GM21360 (cell line): ENCODE measurements around the gene YEATS4.

Experiments used
- ATAC-seq: cut with Tn5 transposase; IDR thresholded peaks from one replicate; pipeline ENCODE4 v1.9.1; 2021; ENCODE audit warnings: mild to moderate bottlenecking, moderate library complexity; ENCODE audit not compliant: unreplicated experiment

The YEATS4 gene

DNA sequence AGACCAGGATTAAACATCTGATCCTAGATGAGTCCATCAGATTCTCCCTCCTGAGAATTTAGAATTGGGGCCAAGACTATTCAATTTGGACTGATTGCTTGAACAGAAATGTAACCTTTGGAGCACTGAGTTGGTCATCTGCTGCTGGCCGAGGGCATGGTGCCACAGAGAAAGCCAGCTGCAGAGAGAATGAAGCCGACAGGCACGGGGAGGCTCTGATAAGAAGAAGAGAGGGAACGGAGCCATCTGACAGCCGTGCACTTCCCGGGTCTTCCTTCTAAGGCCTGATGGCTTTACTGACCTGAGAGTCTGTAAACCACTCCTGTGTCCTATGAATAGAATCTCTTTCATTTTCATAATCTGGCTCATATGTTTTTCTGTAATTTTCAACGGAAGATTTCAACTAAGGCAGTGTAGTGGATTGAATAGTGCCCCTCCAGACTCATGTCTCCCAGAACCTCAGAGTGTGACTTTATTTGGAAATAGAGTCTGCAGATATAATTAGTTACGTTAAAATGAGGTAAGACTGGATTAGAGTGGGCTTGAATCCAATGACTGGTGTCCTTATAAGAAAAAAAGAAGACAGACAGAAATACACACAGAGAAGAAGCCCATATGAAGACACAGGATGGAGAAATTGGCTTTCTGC is 71.5 kb downstream of the YEATS4 start:
- no peak for ATAC-seq

DNA sequence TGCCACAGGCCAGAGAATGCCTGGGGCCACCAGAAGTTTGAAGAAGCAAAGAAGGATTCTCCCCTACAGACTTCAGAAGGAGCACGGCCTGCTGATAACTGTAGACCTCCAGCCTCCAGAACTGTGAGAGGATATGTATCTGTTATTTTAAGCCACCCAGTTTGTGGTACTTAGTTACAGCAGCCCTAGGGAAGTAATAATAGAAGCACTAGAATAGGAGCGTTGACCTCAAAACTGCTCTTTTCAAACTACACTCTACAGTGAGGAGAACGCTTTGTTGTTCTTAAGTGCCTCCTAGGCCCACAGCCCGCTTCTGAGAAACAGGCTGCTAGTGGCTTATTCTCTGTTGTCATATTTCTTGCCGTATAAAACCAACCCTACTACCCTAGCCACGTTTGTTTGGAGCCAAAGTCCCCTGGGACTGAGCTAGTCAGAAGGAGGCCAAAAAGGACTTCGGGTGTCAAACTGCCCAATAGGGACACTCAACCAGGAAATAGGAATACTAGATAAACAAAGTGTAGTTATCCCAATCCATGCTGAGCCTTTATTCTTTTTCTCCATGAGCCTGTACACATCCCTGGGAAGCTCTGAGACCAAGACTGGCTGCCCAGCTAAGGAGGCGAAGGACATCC is 72.2 kb downstream of the YEATS4 start:
- no peak for ATAC-seq

DNA sequence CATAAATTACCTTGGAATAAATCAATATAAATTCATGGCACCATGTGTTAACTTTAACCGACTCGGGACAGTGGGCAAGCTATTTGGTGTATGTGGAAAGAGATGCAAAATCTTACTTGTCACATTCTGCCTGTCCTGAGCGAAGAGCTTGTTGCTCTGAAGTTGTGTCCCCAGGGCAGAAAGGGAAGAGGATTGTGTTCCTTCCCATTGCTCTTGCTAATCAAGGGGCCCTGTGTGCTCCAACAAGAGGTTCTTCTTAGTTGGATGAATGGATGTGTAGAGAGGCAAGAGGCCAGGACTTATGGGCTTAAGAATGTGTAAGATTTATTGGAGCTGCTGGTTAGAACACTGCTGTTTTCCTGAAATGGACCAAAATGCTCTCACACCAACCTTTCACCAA is 74.1 kb downstream of the YEATS4 start:
- no peak for ATAC-seq

DNA sequence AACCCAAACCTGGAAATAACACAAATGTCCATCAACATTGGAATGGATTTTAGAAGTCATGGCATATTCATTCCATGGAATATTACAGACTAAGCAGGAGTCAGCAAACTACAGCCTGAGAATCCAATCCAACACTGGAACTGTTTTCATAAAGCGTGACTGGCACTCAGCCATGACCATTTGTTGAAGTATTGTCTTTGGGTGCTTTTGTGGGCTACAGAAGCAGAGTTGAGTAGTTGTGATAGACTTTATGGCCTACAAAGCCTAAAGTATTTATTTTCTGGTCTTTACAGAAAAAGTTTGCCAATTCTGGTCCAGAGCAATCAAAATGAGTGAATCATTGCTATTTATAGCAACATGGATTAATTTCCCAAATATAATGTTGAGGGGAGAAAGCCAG is 76.1 kb downstream of the YEATS4 start:
- no peak for ATAC-seq

DNA sequence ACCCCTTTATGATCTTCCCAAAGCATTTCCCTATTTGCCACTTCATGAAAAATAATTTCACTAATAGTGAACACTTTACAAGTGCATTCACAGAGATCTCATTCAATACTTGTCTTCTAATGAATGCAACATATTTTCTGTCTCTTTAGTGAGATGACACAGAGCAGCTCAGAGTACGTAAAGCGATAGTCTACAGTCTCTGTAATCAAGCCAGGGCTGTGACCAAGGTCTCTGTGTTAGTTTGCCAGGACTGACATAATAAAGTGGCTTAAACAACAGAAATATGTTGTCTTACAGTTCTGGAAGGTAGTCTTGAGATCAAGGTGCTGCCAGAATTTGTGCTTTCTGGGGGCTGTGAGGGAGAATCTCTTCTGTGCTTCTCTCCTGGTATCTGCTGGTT is 77.5 kb downstream of the YEATS4 start:
- ATAC-seq, result no peak

DNA sequence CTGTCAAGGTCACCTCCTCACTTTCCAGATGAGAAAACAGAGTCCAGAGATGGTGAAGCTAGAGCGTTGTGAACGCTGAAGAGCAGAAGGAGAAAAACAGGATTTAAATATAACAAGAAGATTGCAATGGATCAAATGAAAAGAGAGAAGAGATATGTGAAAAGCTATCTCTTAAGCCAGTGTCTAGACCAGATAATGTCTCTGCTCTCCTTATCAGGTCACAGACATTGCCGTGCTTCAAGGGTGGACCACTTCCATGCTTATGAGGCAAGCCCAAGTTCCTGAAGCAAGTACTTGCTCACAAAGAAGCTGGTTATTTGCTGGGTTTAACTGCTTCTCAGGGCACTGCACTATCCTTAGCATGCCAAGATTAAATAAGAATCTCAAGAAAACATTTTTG is 79.0 kb downstream of the YEATS4 start:
- no peak for ATAC-seq

DNA sequence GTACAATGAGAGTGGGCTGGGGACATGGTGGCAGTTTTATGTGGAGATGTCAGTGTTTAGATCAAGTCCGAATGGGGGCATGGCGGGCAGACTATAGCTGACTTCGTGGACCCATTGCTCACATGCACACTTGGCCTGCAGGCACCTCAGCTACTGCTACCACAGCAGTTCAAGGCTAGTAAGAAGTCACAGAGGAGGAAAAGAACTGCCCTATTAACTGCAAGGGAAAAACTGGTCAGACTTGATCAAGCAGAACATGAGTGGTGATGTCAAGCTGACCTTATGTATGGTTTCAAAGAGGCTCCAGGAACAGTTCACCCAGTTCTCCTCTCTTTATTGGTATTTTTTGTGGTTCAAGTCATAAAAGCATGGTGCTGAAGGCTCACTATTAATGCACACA is 80.5 kb downstream of the YEATS4 start:
- no peak for ATAC-seq
